Panc1 (cell line): ENCODE results near the gene DENND1B.

ENCODE experiments used
- CTCF ChIP-seq: fragments of 450-650 bp; IDR thresholded peaks from 2 replicates; pipeline ENCODE4 v1.5.1; 2017; ENCODE audit warnings: mild to moderate bottlenecking
- POLR2AphosphoS5 ChIP-seq: IDR thresholded peaks from 2 replicates; pipeline ENCODE4 v1.6.1; 2012; ENCODE audit warnings: mild to moderate bottlenecking, low read depth, low read length, moderate library complexity
- TCF7L2 ChIP-seq: IDR thresholded peaks from 2 replicates; pipeline ENCODE4 v1.6.1; 2011; ENCODE audit warnings: mild to moderate bottlenecking, low read depth, low read length, inconsistent platforms

- no peak for TF ChIP-seq POLR2AphosphoS5
- TF ChIP-seq CTCF: no peak
- no peak for TF ChIP-seq TCF7L2
Measured at GRCh38 chr1:197769287-197769686, 6.0 kb downstream of the DENND1B start.
